GM21447 (cell line): ENCODE data around the gene MICU2.

ENCODE experiments used
- ATAC-seq: cut with Tn5 transposase; IDR thresholded peaks from one replicate; pipeline ENCODE4 v1.9.1; 2021; ENCODE audit not compliant: unreplicated experiment

MICU2 gene

GRCh38 chr13:21548577-21548976, 55.4 kb downstream of the MICU2 start:
- no peak for ATAC-seq

- no peak for ATAC-seq
Measured at GRCh38 chr13:21546372-21546771, 57.6 kb downstream of the MICU2 start.

- ATAC-seq, result no peak
Measured at GRCh38 chr13:21544515-21544914, 59.5 kb downstream of the MICU2 start.

- no peak for ATAC-seq
Measured at GRCh38 chr13:21542563-21542962, 61.4 kb downstream of the MICU2 start.

GRCh38 chr13:21541980-21542379, 62.0 kb downstream of the MICU2 start:
- no peak for ATAC-seq

GRCh38 chr13:21541271-21541670, 62.7 kb downstream of the MICU2 start:
- ATAC-seq, result no peak

- no peak for ATAC-seq
Measured at GRCh38 chr13:21539687-21540086, 64.3 kb downstream of the MICU2 start.

- no peak for ATAC-seq
Measured at GRCh38 chr13:21538753-21539152, 65.2 kb downstream of the MICU2 start.

- ATAC-seq, result no peak
Measured at GRCh38 chr13:21538280-21538679, 65.7 kb downstream of the MICU2 start.

GRCh38 chr13:21537105-21537504, 66.9 kb downstream of the MICU2 start:
- no peak for ATAC-seq

GRCh38 chr13:21534760-21535159, 69.2 kb downstream of the MICU2 start:
- ATAC-seq, result no peak

GRCh38 chr13:21531455-21531854, 72.5 kb downstream of the MICU2 start:
- ATAC-seq, result no peak

GRCh38 chr13:21530656-21531055, 73.3 kb downstream of the MICU2 start:
- ATAC-seq, result no peak

GRCh38 chr13:21529146-21529893, 74.7 kb downstream of the MICU2 start:
- no peak for ATAC-seq

GRCh38 chr13:21528616-21529015, 75.4 kb downstream of the MICU2 start:
- ATAC-seq, result no peak

- ATAC-seq, result no peak
Measured at GRCh38 chr13:21526707-21527540, 77.0 kb downstream of the MICU2 start.

GRCh38 chr13:21522847-21523246, 81.1 kb downstream of the MICU2 start:
- ATAC-seq, result no peak

GRCh38 chr13:21522130-21522529, 81.8 kb downstream of the MICU2 start:
- no peak for ATAC-seq

- no peak for ATAC-seq
Measured at GRCh38 chr13:21518617-21519144, 85.3 kb downstream of the MICU2 start.

- no peak for ATAC-seq
Measured at GRCh38 chr13:21517576-21517975, 86.4 kb downstream of the MICU2 start.

GRCh38 chr13:21516805-21517204, 87.2 kb downstream of the MICU2 start:
- ATAC-seq, result no peak

- ATAC-seq, result no peak
Measured at GRCh38 chr13:21511849-21512248, 92.1 kb downstream of the MICU2 start.
